OCI-LY7 (cell line): Measurements from ENCODE around the gene RAD51B.

Experiments
- CTCF ChIP-seq: fragments of 200-600 bp; sonication (generic); conservative IDR thresholded peaks from 2 replicates; pipeline ENCODE4 v1.5.1; 2014; ENCODE audit warnings: mild to moderate bottlenecking, antibody characterized with exemption, low read length, moderate library complexity, mixed read lengths
- EZH2phosphoT487 ChIP-seq: fragments of 200-600 bp; sonication (generic); IDR thresholded peaks from 2 replicates; pipeline ENCODE4 v1.6.1; 2018; ENCODE audit warnings: low read depth, borderline replicate concordance, mild to moderate bottlenecking, mixed run types, antibody characterized with exemption, low read length, moderate library complexity, mixed read lengths

- no peak for TF ChIP-seq CTCF
- no peak for TF ChIP-seq EZH2phosphoT487
These were observed 855.1 kb downstream of the RAD51B start for GRCh38 chr14:68674538-68675232.
